Activated naive CD8-positive, alpha-beta T cell (primary cell): ENCODE measurements around the gene RARS1.

Source experiments
- H3K27ac Mint-ChIP-seq: one replicate; pipeline ENCODE4 v1.8.0; 2021; ENCODE audit warnings: mixed read lengths
- H3K27me3 Mint-ChIP-seq: one replicate; pipeline ENCODE4 v1.8.0; 2021; ENCODE audit warnings: mixed read lengths
- H3K36me3 Mint-ChIP-seq: one replicate; pipeline ENCODE4 v1.8.0; 2021; ENCODE audit warnings: mixed read lengths
- H3K4me1 Mint-ChIP-seq: one replicate; pipeline ENCODE4 v1.8.0; 2021; ENCODE audit warnings: low read depth, mixed read lengths
- H3K4me3 Mint-ChIP-seq: one replicate; pipeline ENCODE4 v1.8.0; 2021; ENCODE audit warnings: mild to moderate bottlenecking, mixed read lengths
- H3K9me3 Mint-ChIP-seq: one replicate; pipeline ENCODE4 v1.8.0; 2021; ENCODE audit warnings: low read depth, mixed read lengths

The RARS1 gene

DNA sequence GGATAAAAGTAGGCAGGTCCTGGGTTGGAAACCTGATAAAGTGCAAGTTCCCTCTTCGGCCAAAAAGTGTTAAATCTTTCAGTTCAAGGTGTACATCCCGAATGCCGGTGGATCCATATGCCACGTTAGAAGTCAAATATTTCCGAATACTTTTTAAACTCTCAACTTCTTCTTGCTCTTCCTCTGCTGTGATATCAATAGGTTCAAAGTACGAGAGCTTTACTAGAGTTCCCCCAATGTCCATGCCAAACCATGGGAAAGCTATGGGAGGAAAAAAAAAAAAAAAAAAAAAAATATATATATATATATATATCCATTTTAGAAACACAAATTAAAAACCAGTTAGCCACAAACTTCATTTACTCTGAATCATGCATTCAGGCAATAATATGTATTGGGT, 82.5 kb downstream of the RARS1 start:
- peaks cover 19% of the 10 kb centered on the region for H3K4me1 Mint-ChIP-seq
- no peak overlapping the region for H3K27ac Mint-ChIP-seq
- no peaks in the 10 kb centered on the region for H3K9me3 Mint-ChIP-seq
- no peak overlapping the region for H3K4me3 Mint-ChIP-seq
- H3K36me3 Mint-ChIP-seq = peaks cover 12% of the 10 kb centered on the region
- no peaks in the 10 kb centered on the region for H3K27me3 Mint-ChIP-seq
